CD1c-positive myeloid dendritic cell (primary cell): ENCODE measurements around the gene ZNF275.
"Not testable (repeated sequence)": the region's sequence is repeated elsewhere in the genome, so short reads cannot be mapped to it uniquely, and the experiment has no call there.

ENCODE experiments used
- DNase-seq: peaks from one replicate; pipeline ENCODE4 v3.0.0-alpha.2; 2016; ENCODE audit errors: extremely low spot score

The ZNF275 gene

GRCh38 chrX:153361781-153362397 is 27.9 kb downstream of the ZNF275 start:
- no peak for DNase-seq

GRCh38 chrX:153365670-153366069 is 31.7 kb downstream of the ZNF275 start:
- no peak for DNase-seq

GRCh38 chrX:153366119-153366518 is 32.2 kb downstream of the ZNF275 start:
- DNase-seq: no peak

- no peak for DNase-seq
Observed at GRCh38 chrX:153366878-153367538, 33.1 kb downstream of the ZNF275 start.

GRCh38 chrX:153370293-153371055 is 36.5 kb downstream of the ZNF275 start:
- DNase-seq: no peak

- DNase-seq: no peak
Observed at GRCh38 chrX:153371256-153371655, 37.3 kb downstream of the ZNF275 start.

GRCh38 chrX:153372949-153373348 is 39.0 kb downstream of the ZNF275 start:
- DNase-seq: no peak

- no peak for DNase-seq
Observed at GRCh38 chrX:153374426-153374825, 40.5 kb downstream of the ZNF275 start.

GRCh38 chrX:153375571-153375970 is 41.6 kb downstream of the ZNF275 start:
- DNase-seq: no peak

GRCh38 chrX:153377727-153378126 is 43.8 kb downstream of the ZNF275 start:
- no peak for DNase-seq

GRCh38 chrX:153378607-153379006 is 44.7 kb downstream of the ZNF275 start:
- DNase-seq: no peak

GRCh38 chrX:153379508-153379907 is 45.6 kb downstream of the ZNF275 start:
- DNase-seq: no peak

- peak; percentile 1 for DNase-seq
Observed at GRCh38 chrX:153379971-153380581, 46.1 kb downstream of the ZNF275 start.

- no peak for DNase-seq
Observed at GRCh38 chrX:153380691-153381090, 46.7 kb downstream of the ZNF275 start.

GRCh38 chrX:153381684-153382532 is 48.0 kb downstream of the ZNF275 start:
- DNase-seq: peak; percentile 26

- DNase-seq: no peak
Observed at GRCh38 chrX:153382563-153383482, 48.9 kb downstream of the ZNF275 start.

GRCh38 chrX:153384390-153384789 is 50.4 kb downstream of the ZNF275 start:
- no peak for DNase-seq

- not testable (repeated sequence) for DNase-seq
Observed at GRCh38 chrX:153384973-153385372, 51.0 kb downstream of the ZNF275 start.

- DNase-seq: no peak
Observed at GRCh38 chrX:153386097-153386496, 52.1 kb downstream of the ZNF275 start.

GRCh38 chrX:153387345-153387744 is 53.4 kb downstream of the ZNF275 start:
- DNase-seq: no peak
